CD4-positive, alpha-beta T cell treated with Interferon alpha-2 for 1 hour (primary cell): ENCODE measurements around the gene FARSB.
"Not testable (repeated sequence)": the region's sequence is repeated elsewhere in the genome, so short reads cannot be mapped to it uniquely, and the experiment has no call there.

Experiments used
- DNase-seq, 2 donors: peaks; one replicate each; pipeline ENCODE4 v3.0.0-alpha.2; 2020 to 2022

The FARSB gene

DNA sequence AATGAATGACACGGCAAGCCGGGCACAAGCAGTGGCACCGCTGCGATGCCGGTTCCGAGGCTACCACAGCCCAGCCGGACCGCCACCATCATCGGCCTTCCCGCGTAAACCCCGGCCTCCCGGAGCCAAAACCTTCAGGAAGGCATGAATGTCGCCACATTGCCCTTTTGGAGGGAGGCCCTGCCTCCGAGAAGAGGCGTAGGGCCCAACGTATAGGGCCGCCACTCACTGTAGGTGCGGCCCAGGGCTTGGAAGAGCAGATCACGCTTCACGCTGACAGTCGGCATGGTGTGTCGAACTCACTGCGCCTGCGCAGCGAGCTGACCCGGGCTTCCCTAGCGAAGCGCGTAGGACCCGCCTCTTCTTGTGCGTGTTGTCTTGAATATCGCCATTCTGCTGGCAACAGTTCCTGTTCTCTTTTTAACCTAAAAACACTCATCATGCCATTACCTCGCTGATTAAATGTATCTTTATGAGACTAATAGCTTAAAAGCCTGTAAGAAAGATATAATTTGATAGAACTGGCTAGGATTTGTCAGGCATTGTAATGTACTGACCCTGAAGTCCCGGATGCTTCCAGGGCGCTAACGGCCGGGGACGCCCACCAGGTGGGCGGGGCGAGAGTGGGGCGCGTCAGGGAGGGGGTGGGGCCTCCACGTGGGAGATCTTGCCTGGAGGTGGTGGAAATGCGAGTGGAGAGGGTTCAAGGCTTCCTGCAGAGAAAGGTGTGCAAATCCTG is at the start of gene FARSB:
TSS of gene FARSB (minus strand) at position 306 of the 739 bp plus-strand sequence. CDS start at position 287, 19 bp downstream.
- DNase-seq = peak; percentile 96

DNA sequence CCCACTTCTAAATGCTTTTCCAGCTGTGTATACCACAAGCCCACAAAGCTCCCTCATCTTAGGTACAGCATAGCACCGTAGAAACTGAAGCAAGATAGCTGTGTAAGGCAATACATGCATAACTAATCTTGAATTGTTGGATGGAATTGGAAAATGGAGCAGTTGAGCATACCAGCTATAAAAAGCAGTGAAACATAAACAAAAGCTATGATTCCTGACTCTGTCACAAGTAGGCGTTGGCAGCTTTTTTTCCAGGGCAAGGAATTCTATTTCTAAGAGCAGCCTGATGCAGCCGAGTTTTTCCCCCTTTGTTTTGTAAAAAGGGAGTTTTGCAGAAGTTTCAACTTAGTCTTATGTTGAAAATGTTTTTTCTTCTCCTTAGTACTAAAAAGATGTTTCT is 48.0 kb upstream of the FARSB start:
- DNase-seq = no peak

DNA sequence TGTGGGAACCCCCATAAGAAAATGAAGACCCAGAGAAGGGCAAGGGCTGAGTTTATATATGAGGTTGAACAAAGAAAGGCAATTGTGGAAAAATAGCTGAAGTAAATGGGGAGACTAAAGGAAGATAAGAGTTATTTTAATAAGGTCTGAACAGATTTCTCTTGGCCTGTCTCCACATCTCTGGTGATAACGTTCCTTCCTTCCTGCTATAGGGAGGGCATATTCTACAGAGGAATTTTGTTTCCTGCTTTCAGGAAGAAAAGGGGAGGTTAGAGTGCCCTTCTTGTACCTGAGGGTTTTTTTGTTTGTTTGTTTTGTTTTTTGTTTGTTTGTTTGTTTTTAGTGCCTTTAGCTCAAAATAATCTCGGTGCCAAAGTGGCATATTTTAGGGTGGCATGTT is 47.2 kb upstream of the FARSB start:
- no peak for DNase-seq

DNA sequence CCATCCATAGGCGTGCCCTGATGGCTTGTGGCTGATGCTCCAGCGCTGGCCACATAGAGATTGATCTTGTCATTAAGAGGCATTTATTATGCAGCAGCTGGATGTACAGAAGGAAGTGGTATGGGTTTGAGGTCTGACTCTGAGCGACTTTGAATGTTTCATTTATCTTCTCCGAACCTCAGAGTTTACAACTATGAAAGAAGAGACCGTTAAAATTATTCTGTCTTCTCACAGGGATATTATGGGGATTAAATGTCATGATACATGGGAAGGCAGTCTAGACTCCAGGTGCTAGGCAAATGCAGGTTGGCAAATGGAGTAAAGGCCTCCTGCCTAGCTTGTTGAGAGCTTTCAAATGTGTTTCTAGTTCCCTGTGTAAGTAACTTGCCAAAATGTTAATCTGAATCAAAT is 45.8 kb upstream of the FARSB start:
- peak in 1 of 2 donors; percentile 3 for DNase-seq

DNA sequence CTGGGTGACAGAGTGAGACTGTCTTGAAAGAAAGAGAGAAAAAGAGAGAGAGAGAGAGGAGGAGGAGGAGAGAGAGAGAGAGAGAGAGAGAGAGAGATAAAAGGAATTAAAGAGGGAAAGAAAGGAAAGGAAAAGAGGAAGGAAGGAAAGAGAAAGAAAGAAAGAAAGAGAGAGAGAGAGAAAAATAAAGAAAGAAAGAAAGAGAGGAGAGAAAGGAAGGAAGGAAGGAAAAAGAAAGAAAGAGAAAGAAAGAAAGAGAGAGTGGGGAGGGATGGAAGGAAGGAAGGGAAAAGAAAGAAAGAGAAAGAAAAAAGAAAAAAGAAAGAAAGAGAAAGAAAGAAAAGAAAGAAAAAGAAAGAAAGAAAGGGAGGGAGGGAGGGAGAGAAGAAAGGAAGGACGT is 45.3 kb upstream of the FARSB start:
- no peak for DNase-seq

DNA sequence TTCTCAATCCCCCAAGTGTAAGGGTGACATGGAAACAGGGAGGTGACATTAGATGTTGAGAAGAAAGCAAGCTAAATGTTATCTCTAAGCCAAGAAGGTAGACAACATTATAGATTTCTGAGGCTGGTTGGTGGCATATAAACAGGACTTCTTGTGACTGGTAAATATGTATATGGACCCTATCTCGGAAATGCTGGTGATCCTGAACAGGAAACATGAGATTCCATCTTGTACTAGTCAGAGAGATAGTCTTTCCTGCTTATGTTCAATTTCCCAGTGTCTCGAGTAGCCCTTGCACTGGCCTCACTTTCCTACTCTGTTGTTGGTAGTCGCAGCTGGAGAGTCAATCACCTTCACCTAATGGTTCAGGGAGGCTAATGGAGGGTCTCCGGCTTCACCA is 42.4 kb upstream of the FARSB start:
- no peak for DNase-seq

DNA sequence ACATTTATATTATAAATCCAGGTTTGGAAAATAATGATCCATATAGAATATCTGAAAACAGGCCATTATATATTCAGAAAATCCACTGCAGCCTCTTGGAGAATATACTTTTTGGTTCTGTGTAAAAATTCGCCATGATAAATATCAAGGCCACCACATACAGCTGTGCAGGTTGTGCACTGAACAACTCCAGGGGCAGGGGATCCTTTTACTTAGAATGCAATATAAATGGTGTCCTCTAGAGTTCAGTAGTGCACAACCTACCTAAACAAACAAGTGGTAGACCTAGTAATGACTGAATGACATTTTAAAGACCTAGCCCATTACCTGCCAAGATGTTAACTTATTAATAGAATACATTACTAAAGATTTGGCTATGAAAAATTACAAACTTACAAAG is 37.9 kb upstream of the FARSB start:
- DNase-seq = no peak

DNA sequence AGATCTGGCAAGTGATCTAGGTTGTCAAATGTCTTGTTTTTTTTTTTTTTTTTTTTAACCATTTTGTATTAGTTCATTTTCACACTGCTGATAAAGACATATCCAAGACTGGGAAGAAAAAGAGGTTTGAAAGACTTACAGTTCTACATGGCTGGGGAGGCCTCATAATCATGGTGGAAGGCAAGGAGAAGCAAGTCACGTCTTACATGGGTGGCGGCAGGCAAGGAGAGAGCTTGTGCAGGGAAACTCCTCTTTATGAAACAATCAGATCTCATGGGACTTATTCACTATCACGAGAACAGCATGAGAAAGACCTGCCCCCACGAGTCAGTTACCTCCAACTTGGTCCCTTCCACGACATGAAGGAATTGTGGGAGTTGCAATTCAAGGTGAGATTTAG is 37.5 kb upstream of the FARSB start:
- not testable (repeated sequence) for DNase-seq

DNA sequence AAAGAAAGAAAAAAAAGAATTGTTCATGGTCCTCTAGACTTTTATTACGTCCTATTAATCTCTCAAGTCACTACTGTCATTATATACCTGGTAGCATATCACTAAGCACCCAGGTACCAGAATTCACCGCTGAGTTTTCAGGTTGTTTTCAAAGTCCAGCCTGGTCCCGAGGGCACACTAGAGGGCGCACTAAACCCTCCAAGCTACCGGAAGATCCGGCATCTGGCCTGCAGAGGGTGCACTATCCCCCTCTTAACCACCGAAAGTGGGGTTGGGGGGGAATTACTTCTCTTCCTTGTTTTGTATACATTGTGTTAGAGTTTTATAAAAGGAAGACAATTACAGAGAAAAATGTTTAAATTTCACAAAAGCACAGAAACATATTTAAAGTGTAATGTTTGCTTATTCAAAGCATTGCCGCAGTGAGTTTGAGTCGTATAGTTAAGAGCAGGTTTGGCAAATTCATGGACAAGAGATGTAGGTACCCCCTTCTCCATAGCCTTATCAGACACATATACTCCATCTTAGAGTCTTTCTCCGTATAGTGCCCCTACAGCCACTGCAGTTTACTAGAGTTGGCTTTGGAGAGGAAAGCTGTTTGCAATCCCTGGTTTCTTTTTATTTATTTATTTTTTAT is 34.8 kb upstream of the FARSB start:
- DNase-seq = peak; percentile 72 to 73

DNA sequence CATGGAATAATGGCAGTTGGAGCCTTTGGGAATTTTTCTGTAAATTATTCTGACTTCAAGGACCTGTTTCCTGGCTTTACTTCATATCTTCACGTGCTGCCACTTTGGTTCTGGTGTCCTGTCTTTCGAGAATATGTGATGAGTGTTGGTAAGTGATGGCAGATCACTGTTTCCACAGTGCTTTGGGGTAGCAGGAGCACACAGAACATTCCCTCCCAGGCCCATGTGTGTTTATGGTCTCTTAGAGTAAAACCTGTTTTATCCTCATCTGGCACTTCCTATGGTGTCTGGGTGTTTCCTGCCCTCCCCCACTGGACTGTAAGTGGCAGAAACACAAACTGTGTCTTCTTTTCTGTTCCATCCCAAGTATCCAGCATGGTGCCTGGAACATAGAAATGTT is 33.4 kb upstream of the FARSB start:
- no peak for DNase-seq

DNA sequence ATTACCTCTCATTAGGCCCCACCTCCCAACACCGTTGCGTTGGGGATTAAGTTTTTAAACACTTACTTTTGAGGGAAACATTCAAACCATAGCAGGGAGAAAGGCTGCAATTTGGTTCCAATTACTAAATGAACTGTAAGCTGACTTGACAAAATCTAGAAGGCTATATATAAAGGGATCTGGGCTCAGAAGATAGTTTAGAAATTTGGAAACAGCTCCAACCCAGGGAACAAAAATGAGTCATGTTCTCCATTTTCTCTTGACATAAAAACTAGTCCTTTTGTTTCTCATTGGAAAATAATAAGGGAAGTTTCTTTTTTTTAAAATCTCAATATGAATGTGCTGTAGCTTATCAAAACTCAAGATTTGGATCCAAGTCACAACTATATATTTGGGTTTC is 33.0 kb upstream of the FARSB start:
- no peak for DNase-seq

DNA sequence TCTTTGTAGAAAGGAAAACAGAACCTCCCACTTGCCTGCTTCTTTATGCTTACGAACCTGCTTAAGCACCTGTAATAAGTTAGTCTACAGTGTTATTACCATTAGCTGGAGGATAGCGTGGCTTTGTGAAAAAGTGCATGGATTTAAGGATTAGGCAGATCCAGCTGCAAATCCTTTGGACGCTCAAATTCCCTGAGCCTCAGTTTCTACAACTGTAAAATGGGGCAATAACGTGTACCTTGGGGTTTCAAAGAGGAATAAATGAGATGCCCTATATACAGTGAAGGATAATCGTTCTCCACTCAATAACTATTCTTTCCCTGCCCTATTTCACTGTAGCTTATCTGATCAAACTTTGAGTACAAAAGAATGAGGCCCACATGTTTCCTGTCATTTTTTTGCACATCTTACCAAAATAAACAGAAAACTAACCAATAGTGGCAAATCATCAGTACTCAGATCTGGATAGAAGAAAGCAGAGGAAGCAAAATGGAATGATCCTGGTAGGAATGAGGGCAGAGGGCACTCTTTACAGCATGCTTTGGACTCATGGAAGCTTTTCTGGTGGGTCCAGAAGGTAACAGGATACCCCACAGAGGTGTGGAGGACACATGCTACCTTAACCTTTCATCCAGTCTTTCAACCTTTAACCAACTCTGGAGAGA is 30.3 kb upstream of the FARSB start:
- no peak for DNase-seq

DNA sequence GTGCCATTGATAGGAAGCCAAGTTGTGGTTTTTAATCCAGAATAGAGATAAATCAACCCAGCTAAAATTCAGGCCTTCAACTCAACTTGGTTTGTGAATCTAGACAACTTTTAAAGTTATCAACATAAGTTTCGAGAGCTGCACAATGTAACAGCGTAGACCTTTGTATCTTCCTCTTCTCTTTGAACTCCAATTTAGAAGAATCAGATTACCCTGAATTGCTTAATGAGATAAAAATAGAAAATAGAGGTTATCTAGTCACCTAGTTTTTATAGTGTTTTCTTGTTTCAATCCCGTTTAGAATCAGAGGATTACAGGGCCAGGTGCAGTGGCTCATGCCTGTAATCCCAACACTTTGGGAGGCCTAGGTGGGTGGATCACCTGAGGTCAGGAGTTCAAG is 27.9 kb upstream of the FARSB start:
- no peak for DNase-seq

DNA sequence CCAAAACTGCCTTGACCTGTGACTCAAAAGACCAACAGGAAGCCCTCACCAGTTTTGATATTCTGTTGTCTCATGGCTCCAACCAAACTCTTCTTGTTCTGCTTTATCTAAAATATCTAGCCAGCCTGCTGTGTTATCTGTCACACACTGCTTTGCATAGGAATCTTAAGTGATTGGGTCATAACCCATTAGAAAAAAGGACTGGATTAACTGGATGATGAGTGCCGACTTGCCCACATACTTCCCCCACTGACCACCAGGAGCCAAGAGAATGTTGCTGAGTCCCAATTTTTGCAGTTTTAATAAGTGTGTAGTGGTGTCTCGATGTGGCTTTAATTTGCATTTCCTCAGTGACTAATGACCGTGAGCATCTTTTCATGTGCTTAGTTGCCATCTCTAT is 22.1 kb upstream of the FARSB start:
- DNase-seq = no peak

DNA sequence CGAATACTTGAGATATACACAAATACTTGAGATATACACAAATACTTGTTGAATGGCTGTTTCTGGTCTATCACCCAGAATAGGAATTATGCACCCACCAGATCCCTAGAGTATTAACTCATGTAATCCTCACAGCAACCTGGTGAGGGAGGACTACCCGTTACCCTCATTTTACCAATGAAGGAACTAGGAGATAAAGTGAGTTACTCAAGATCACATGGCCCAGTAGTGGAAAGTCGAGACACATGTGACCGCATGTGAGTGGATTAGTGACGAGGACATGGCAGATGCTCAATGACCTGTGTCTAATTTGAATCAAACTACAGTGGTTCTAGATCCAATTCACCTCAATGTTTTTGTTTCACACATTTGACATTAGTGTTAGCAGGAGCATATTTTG is 18.0 kb upstream of the FARSB start:
- DNase-seq = no peak

DNA sequence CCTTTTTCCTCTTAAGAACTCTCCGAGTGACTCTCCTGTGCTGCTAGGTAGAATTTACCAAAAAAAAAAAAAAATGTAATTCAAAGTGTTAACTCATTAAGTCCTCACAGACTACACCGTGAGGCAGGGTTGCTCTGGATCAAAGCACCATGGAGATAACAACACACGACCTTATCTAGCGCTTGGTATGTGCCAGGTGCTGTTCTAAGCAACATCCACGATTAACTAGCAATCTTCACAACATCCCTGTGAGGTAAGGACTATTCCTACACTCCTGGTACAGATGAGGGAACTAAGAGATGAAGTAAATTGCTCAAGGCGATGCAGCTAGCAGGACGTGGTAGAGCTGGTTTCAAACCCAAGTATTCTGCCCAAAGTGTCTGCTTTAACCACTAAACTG is 17.4 kb upstream of the FARSB start:
- no peak for DNase-seq

DNA sequence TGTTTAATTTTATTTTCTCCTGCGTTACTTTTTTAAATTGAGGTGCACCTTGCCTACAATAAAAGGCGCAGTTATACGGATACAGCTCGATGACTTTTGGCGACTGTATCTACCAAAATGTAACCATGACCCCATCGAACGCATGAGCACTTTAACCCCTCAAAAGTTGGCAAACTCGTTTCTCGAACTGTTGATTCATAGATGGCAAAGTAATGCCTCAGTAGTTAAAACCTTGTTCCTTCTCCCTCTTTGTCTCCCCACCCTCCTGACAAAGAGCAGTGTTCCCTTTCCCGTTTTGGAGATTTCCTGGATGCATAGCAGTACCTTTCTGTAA is 16.1 kb upstream of the FARSB start:
- no peak for DNase-seq

DNA sequence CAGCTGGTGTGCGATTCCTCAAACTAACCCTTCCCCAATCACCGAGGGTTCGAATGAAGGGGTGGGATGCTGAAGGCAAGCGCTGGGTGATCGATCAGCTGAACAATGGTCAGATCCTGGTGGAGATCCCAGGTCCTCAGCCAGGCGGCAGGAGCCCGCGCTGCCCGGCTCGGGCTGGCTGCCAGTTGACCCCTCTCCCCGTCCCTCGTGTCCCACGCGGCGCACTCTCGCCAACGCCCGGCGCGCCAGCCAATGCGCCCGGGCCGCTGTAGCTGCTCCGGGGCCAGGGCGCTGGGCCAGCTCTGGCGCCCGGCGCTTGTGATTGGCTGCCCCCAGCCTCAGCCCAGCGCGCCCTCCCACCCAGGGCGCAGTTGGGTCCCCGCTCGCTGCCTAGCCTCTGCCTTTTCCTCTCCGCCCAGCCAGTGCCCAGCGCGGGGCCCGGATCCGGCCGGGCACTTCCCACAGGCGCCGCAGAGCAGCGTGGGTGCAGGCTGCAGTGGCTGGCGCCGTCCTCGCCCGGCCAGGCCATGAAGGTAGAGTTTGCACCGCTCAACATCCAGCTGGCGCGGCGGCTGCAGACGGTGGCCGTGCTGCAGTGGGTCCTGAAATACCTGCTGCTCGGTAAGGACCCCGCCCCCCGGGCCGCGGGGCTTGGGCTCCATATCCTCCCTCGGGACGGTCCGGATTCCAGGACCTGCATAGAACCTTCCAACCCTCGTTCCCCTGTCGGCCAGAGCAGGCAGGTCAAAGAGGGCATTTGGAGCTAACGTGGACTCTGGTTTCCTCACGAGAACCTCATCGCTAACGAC is 15.6 kb upstream of the FARSB start, which contains the start of gene MOGAT1:
TSS of gene MOGAT1 (plus strand) at position 400 of the 809 bp plus-strand sequence. CDS start at position 528, 128 bp downstream.
- DNase-seq = no peak

DNA sequence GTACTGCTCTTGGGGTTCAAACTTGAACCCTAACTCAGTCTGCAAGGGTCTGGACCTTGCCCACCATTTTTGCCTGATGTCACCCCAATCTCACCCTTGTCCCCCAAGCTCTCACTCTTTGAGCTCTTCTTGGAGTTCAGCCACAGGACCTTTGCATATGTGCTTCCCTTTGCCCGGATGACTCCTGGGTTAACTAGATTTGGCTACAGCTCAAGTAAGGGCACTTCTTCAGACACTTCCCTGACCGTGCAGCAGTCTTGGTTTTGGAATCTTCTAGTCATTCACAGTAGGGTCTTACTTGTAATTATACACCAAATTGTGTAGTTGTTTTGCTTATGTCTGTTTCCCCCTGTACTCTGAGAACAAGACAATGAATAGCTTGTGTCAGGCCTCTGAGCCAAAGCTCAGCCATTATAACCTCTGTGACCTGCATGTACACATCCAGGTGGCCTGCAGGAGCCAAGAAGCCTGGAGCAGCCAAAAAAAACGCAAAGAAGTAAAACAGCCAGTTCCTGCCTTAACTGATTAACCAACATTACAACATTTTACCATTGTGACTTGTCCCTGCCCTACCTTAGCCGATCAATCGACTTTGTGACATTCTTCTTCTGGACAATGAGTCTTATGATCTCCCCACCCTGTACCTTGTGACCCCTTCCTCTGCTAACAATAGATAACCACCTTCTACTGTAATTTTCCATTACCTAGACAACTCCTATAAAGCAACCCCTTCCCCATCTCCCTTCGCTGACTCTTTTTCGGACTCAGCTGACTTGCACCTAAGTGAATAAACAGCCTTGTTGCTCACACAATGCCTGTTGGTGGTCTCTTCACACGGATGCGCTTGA is 14.5 kb upstream of the FARSB start:
- no peak for DNase-seq

DNA sequence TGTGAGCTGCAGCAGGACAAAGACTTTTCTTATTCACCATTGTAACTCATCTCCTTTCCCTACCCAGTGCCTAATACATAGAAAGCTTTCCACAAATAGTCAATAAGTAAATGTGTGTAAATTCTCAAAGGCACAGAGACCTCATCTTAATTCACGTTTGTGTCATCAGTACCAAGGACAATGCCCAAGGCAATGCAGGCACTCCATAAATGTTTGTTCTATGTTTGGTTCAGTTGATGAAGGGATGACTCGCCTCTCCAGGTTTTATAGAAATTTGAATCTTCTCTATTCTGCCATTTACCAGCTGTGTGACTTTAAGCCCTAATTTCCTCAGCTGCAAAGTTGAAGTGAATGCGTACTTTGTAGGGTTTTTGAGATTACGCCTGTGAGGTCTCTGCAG is 13.5 kb upstream of the FARSB start:
- DNase-seq = no peak

DNA sequence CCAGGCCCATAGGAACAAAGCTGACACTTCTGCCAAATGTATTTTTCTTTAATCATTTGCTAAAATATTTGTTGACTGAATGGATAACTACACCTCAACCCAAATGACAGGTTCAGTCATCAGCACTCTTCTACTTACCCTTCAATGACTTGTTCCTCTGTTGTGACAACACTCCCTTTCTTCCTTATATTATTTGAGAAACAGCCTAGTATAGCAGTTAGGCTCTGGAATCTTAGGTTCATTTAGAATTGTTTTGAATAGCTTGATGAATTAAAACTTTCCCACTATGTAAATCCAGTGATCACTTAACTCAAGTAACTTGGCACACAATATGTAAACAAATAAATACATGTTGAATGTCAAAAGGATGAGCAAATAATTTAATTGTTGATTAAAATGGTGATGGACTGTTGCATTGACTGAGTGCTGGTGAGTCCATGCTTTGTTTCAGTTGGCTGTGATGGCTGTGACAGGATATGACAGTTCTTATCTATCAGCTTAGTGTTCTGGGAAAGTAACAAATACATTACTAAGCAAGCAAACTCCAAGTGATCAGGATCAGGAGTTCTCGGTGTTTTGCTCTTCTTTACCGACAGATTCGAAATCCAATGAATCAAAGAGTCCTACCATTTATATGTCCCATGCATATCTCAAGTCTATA is 12.7 kb upstream of the FARSB start:
- DNase-seq = no peak

DNA sequence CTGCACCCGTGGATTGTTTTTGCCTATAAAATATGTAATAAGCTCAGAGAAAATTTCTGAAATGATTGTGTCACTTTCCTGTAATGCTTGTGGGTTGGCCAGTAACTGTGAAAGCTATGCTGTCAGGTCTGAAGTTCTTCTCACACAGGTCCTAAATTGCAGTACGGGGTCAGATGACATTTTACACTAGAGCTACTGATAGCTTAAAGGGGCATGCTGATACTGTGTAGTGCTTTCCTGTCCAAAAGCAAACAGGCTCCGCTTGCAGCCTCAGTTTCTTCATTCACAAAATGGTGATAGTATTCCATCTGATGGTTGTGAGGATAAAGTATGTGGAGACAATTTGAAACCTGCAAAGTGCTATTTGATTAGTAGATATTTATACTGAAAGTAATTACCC is 7.6 kb upstream of the FARSB start:
- no peak for DNase-seq
